NAMALWA (cell line): ENCODE data around the gene APLP2.
A peak's percentile ranks its signal among the peaks of the same experiment; 100 is the strongest.
"Not testable (repeated sequence)": the region's sequence is repeated elsewhere in the genome, so short reads cannot be mapped to it uniquely, and the experiment has no call there.

Experiments used
- DNase-seq: peaks from one replicate; pipeline ENCODE4 v3.0.0-alpha.2; 2015; ENCODE audit warnings: low spot score

Gene APLP2

GRCh38 chr11:130061017-130061416, 8.7 kb upstream of the APLP2 start:
- DNase-seq, result no peak

- no peak for DNase-seq
Measured at GRCh38 chr11:130062026-130062425, 7.7 kb upstream of the APLP2 start.

- no peak for DNase-seq
Measured at GRCh38 chr11:130063451-130063850, 6.2 kb upstream of the APLP2 start.

DNA sequence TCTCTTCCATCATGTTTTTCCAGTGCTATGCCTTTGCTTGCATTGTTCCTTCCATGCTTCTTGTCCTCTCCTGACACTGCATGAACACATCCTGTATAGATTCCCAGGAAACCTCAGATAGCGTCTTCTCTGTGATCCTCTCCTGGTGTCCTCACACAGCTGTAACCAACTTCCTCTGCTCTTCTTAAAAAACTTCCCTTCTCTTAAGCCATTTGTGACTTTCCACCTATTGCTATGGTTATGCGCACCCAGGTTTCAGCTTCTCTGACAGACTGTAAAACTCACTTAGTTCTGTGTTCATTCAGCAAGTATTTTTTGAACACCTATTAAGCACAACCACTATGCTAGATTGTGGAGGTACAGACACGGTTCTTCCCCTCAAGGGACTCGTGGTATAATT, 5.1 kb upstream of the APLP2 start:
- no peak for DNase-seq

DNA sequence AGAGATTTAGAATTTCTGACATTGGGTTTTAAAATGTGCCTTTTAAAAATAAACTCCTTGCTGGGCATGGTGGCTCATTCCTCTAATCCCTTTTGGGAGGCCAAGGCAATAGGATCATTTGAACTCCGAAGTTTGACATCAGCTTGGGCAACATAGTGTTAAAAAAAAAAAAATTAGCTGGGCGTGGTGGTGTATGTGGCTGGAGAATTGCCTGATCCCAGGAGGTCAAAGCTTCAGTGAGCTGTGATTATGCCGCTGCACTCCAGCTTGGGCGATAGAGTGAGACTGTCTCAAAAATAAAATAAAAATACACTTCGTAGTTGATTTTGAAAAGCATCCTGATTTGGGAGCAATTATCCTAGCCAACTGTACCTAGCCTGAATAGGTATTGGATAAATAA, 3.4 kb upstream of the APLP2 start:
- no peak for DNase-seq

DNA sequence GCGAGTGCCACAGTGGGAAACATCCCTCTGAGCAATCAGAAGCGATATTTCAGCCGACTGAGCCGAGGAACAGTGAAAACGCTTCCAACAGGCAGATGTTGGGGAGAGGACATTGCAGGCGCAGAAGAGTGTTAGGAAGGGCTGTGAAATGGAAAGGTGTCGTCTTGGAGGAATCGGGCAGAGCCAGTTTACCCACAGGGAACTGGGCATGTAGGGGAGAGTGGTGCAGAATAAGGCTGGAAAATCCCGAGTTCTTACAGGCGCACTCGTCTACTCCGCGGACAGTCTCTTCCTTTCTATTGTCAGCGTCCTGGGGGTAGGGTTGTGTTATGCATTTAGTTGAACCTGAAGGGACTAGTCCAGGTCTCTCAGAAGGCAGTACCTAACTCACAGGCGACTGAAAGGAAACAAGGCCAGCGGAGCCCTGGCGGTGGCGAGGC, 1.1 kb upstream of the APLP2 start:
- DNase-seq, result no peak

DNA sequence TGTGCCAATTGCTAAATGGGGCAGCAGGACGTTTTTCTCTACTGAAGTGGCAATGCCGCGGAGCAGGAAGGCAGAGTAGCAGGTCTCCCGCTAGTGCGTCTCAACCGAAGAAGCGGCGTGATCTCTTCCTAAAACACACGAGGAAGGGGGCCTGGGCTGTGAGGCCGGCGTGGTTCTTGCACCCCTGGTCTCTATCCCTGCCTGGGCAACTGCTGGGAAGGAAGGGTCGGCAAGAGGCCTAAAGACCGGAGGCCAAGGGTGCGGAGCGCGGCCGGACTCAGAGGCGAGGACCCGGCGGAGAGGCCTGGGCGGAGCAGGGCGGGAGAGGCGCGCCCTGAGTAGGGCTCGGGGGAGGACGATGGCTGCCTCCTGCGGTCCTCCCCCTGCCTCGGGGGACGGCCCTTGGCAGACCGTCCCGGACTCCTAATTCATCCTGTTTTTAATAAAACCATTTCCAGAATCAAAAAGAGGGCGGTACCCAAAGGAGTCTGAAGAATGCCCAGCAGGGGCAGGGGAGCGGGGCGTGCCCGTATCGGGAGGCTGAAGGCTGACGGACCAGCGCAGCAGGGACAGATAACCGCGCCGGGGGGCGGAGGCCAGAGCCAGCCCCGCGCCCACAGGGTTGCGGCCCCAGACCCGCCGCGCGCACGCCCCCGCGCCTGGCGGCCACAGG, 572 bp upstream of the APLP2 start:
- DNase-seq, result peak; percentile 38

DNA sequence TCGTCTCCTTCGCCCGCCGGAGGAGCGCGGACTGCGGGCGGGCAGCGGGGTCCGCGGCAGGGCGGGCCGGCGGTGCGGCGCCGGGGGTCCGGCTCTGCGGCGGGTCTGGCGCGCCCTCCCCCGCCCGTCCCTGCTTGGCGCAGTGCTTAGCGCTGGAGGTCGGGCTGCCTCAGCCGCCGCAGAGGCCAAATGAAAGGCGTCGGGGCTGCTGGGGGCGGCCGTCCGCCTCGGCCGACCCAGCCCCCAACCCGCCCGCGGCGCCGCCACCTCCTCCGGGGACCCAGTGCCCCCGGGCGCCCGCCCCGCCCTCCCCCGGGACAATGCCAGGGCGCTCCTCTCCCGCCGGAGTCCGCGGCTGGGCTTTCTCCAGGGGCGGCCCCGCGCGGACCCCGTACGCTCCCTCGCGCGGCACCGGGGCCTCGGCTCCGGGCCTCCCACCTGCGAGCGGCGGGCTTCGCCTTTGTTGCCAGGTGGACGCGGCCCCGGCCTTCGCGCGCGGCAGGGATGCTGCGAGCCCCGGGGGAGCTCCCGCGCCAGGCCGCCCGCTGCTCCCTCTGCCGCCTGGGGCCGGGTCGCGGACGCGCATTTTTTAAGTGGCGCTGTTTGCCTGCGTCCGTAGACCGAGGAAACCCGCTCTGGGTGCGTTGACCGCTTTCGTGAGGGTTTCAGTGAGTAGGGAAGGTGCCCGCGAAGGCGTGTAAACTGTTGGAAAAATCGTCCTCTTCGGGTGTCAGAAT, 583 bp downstream of the APLP2 start:
- DNase-seq, result peak; percentile 69

GRCh38 chr11:130070846-130071200, 1.1 kb downstream of the APLP2 start:
- DNase-seq, result no peak

GRCh38 chr11:130071211-130071712, 1.6 kb downstream of the APLP2 start:
- peak; percentile 51 for DNase-seq

DNA sequence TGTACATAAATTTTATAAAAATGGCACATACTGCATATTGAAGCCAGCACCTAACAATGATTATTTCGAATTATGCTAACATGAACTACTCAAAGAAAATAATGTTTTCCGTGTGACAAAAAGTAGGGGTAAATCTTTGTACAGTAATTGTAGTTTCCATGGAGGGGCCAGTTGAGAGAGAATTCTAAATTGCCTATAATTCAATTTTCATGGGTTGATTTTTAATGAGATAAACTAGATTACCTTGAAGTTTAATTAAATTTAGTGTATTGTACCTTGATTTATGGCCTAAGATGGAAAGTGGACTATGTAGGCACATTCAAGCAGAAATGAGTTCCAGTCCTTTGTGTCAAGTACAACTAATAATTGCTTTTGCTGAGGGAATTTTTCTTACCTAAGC, 5.0 kb downstream of the APLP2 start:
- no peak for DNase-seq

GRCh38 chr11:130076778-130077481, 7.2 kb downstream of the APLP2 start:
- no peak for DNase-seq

GRCh38 chr11:130077671-130078070, 8.0 kb downstream of the APLP2 start:
- no peak for DNase-seq

GRCh38 chr11:130078080-130078479, 8.4 kb downstream of the APLP2 start:
- DNase-seq, result no peak

DNA sequence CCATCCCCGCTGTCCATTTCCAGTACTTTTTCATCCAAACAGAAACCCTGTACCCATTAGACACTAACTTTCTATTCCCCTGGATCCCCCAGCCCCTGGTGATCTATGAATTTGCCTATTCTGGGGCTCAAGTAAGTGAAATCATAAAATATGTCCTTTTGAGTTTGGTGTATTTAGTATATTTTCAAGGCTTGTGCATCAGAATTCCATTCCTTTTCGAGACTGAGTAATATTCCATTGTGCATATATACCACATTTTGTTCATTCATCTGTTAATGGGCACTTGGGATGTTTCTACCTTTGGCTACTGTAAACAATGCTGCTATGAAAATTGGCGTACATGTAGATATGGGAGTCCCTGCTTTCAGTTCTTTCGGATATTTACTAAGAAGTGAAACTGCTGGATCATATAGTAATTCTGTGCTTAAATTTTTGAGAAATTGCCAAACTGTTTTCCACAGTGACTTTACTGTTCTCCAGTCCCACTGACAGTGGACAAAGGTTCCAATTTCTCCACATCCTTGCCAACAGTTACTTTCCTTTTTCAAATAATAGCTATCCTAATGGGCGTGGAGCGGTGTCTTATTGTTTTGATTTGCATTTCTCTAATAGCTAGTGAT, 16.1 kb downstream of the APLP2 start:
- no peak for DNase-seq

DNA sequence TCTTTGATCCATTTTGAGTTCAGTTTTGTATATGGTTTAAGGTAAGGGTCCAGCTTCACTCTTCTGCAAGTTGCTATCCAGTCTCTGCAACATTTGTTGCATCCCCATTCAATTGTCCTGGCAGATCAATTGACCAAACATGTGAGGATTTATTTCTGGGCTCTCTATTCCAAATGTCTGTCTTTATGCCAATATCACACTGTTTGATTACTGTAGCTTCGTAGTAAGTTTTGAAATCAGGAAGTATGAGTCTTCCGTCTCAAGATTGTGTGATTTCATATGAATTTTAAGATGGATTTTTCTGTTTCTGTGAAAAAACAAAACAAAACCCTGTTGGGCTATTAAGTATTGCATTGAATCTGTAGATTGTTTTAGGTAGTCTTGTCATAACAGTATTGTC, 17.0 kb downstream of the APLP2 start:
- DNase-seq, result no peak

DNA sequence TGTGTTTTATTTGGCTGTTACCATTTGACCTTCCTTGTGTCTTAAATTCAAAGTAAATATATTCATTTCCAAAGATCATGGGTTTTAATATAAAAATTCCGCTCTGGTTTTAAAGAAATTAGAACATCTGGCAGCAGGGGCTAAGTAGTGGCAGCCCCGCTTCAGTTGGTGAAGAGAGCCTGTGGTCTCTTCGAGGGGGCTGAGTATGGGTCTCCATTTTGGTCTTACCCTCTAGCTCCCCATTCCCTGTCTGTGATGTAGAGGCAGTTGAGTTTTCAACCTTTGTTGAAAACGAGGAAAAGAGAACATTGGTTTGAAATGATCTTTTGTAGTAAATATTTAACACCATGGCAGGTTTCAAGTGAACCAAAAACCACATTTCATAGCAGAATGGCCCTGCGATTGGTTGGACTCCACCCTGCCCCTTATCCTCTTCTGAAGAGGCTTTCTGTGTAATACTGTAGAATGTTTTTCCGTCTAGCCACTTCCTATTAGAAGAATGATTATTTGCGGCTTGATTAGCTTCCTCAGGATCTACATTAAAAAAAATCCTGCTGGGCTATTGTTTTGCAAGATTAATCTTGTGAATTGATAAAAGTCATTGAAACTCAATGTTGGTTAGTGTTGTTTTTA, 17.7 kb downstream of the APLP2 start:
- no peak for DNase-seq

DNA sequence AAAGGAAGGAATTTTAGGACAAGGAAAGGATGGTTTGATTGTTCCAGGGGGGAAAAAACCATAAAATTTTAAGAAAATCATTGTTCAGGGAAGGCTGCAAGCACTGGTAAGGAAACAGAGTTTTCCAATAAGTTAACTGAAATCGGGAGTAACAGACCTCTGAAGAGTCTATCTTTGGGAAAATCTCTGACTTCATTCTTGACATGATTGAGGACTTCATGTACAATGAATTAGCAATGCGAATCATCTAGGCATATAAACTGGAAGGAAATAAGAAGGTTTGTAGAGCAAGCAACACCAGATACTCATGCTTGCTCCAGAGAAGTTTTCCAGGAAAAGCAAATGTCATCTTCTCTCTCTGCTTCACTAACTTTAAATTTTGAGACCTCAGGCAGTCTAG, 18.5 kb downstream of the APLP2 start:
- no peak for DNase-seq

- no peak for DNase-seq
Measured at GRCh38 chr11:130088919-130089673, 19.4 kb downstream of the APLP2 start.

DNA sequence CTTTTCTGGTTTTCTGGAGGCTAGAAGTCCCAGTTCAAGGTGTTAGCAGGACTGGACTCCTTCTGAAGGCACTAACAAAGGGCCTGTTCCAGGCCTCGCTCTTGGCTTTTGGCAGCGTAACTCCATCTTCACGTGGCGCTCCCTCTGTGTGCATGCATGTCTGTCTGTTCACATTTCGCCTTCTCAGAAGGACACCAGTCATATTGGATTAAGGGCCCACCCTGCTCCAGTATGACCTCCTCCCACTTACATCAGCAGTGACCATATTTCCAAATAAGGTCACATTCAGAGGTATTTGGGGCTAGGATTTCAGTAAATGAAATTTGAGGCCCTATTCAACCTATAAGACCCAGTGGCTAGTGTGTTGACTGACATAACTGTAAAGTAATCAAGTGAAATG, 20.0 kb downstream of the APLP2 start:
- DNase-seq, result no peak

- not testable (repeated sequence) for DNase-seq
Measured at GRCh38 chr11:130090517-130090916, 20.8 kb downstream of the APLP2 start.
